GM12873 (cell line): Measurements from ENCODE around the gene SPHK2.

Experiments
- CTCF ChIP-seq: IDR thresholded peaks from 2 replicates; pipeline ENCODE4 v1.5.1; 2012; ENCODE audit warnings: low read depth, mild to moderate bottlenecking, moderate library complexity, low read length, control low read depth; ENCODE audit not compliant: insufficient read depth; ENCODE audit errors: missing control alignments

SPHK2 gene

GRCh38 chr19:48618916-48619691 lies at the start of gene SPHK2, which contains the start of gene RPL18:
TSS of gene SPHK2 (plus strand) at chr19:48619506. CDS start at chr19:48620515, 1,009 bp downstream.
TSS of gene RPL18 (minus strand) at chr19:48619178. CDS start at chr19:48619143, 35 bp downstream.
- TF ChIP-seq CTCF = no peak

- TF ChIP-seq CTCF = no peak
Observed at GRCh38 chr19:48569814-48570213, 49.5 kb upstream of the SPHK2 start.

- no peak for TF ChIP-seq CTCF
Observed at GRCh38 chr19:48571378-48572162, 47.7 kb upstream of the SPHK2 start.

GRCh38 chr19:48573163-48573505 lies 46.2 kb upstream of the SPHK2 start:
- TF ChIP-seq CTCF = no peak

- no peak for TF ChIP-seq CTCF
Observed at GRCh38 chr19:48575931-48576622, 43.2 kb upstream of the SPHK2 start.

- TF ChIP-seq CTCF = no peak
Observed at GRCh38 chr19:48578891-48579290, 40.4 kb upstream of the SPHK2 start.

- TF ChIP-seq CTCF = no peak
Observed at GRCh38 chr19:48582168-48582567, 37.1 kb upstream of the SPHK2 start.
